Measurements from ENCODE around the gene CUX1. TPM values are rescaled to one million over a fixed set of nuclear protein-coding genes. Genes with fewer than 3 reads are reported as not detected.
"Not testable (repeated sequence)": the region's sequence is repeated elsewhere in the genome, so short reads cannot be mapped to it uniquely, and the experiment has no call there.

Gene CUX1
- total RNA-seq, 1 experiment from 2014 or later = 64.3 TPM

GRCh38 chr7:101987494-101987893 lies 170.1 kb downstream of the CUX1 start:
- peaks cover 10% of the 10 kb centered on the region for H3K9me3 Mint-ChIP-seq
- TF ChIP-seq ZNF219 (CRISPR knock-in tag; IDR thresholded peaks at IDR 0.05; ENCODE audit: borderline replicate concordance) = no peak
- no peak for TF ChIP-seq NR1H2 (CRISPR knock-in tag; IDR thresholded peaks at IDR 0.05)
- TF ChIP-seq CREB1 (CRISPR knock-in tag; IDR thresholded peaks at IDR 0.05) = no peak
- TF ChIP-seq, protein P1, sequence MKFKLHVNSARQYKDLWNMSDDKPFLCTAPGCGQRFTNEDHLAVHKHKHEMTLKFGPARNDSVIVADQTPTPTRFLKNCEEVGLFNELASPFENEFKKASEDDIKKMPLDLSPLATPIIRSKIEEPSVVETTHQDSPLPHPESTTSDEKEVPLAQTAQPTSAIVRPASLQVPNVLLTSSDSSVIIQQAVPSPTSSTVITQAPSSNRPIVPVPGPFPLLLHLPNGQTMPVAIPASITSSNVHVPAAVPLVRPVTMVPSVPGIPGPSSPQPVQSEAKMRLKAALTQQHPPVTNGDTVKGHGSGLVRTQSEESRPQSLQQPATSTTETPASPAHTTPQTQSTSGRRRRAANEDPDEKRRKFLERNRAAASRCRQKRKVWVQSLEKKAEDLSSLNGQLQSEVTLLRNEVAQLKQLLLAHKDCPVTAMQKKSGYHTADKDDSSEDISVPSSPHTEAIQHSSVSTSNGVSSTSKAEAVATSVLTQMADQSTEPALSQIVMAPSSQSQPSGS (CRISPR knock-in tag; IDR thresholded peaks at IDR 0.05; ENCODE audit: borderline replicate concordance, low read depth) = no peak
- TF ChIP-seq, protein P2, sequence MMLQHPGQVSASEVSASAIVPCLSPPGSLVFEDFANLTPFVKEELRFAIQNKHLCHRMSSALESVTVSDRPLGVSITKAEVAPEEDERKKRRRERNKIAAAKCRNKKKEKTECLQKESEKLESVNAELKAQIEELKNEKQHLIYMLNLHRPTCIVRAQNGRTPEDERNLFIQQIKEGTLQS (CRISPR knock-in tag; conservative IDR thresholded peaks at IDR 0.05) = no peak
- no peak for TF ChIP-seq JUN (CRISPR knock-in tag; IDR thresholded peaks at IDR 0.05)
- no peak for TF ChIP-seq ZNF121 (CRISPR knock-in tag; IDR thresholded peaks at IDR 0.05)

GRCh38 chr7:101988060-101988459 lies 170.6 kb downstream of the CUX1 start:
- H3K4me1 Mint-ChIP-seq = peaks cover 63% of the 10 kb centered on the region
- H3K27me3 Mint-ChIP-seq (ENCODE audit: low read depth); H3K9me3 Mint-ChIP-seq; CTCF ChIA-PET; H3K27ac Mint-ChIP-seq; ATAC-seq; H3K36me3 Mint-ChIP-seq; DNase-seq (ENCODE audit: low spot score); H3K4me3 Mint-ChIP-seq: not testable (repeated sequence)
- POLR2A ChIA-PET = interaction anchor here (0.6 kb wide), 2 partner anchors 11 to 15 kb away, joined by 3 to 5 read pairs; no protein-coding TSS in a partner anchor

More at GRCh38 chr7:101987494-101987893, 170.1 kb downstream of the CUX1 start:
- Mint-ChIP-seq H3K36me3 (peaks cover 11% of the 10 kb centered on the region), H3K4me3 (no peak overlapping the region), H3K4me1 (peaks cover 63% of the 10 kb centered on the region), H3K27me3 (ENCODE audit: low read depth) (no peaks in the 10 kb centered on the region), H3K27ac (peak overlapping the region; percentile 81)
- ChIA-PET CTCF (no interaction called here), POLR2A (interaction anchor here (1.2 kb wide), 1 partner anchor 169 kb away, joined by 3 read pairs; no protein-coding TSS in a partner anchor)
- ATAC-seq (no peak), DNase-seq (ENCODE audit: low spot score) (no peak)

- ChIA-PET CTCF (no interaction called here), POLR2A (interaction anchor here (0.6 kb wide), 2 partner anchors 10 to 15 kb away, joined by 3 to 5 read pairs; no protein-coding TSS in a partner anchor)
- Mint-ChIP-seq H3K27ac (peak overlapping the region; percentile 63; the same call in 1 of the 2 replicates), H3K4me3 (no peak overlapping the region), H3K36me3 (peaks cover 5% of the 10 kb centered on the region), H3K4me1 (peaks cover 62% of the 10 kb centered on the region), H3K27me3 (ENCODE audit: low read depth) (no peaks in the 10 kb centered on the region), H3K9me3 (peaks cover 2% of the 10 kb centered on the region)
- no peak for ATAC-seq
- no peak for DNase-seq (ENCODE audit: low spot score)
- TF ChIP-seq ZNF416 (CRISPR knock-in tag; IDR thresholded peaks at IDR 0.05) = no peak
- no peak for TF ChIP-seq ZSCAN18 (CRISPR knock-in tag; IDR thresholded peaks at IDR 0.05)
- TF ChIP-seq ZNF232 (CRISPR knock-in tag; IDR thresholded peaks at IDR 0.05) = no peak
- TF ChIP-seq KAT7 (CRISPR knock-in tag; IDR thresholded peaks at IDR 0.05; ENCODE audit: borderline replicate concordance) = no peak
- no peak for TF ChIP-seq FOXK1 (CRISPR knock-in tag; IDR thresholded peaks at IDR 0.05)
- no peak for TF ChIP-seq E2F5 (CRISPR knock-in tag; IDR thresholded peaks at IDR 0.05)
- no peak for TF ChIP-seq PRRX2 (CRISPR knock-in tag; IDR thresholded peaks at IDR 0.05)
- TF ChIP-seq JAZF1 (CRISPR knock-in tag; IDR thresholded peaks at IDR 0.05) = no peak
- TF ChIP-seq, protein P3, sequence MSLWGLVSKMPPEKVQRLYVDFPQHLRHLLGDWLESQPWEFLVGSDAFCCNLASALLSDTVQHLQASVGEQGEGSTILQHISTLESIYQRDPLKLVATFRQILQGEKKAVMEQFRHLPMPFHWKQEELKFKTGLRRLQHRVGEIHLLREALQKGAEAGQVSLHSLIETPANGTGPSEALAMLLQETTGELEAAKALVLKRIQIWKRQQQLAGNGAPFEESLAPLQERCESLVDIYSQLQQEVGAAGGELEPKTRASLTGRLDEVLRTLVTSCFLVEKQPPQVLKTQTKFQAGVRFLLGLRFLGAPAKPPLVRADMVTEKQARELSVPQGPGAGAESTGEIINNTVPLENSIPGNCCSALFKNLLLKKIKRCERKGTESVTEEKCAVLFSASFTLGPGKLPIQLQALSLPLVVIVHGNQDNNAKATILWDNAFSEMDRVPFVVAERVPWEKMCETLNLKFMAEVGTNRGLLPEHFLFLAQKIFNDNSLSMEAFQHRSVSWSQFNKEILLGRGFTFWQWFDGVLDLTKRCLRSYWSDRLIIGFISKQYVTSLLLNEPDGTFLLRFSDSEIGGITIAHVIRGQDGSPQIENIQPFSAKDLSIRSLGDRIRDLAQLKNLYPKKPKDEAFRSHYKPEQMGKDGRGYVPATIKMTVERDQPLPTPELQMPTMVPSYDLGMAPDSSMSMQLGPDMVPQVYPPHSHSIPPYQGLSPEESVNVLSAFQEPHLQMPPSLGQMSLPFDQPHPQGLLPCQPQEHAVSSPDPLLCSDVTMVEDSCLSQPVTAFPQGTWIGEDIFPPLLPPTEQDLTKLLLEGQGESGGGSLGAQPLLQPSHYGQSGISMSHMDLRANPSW (CRISPR knock-in tag; conservative IDR thresholded peaks at IDR 0.05; ENCODE audit: low read depth) = no peak
- TF ChIP-seq GRHL2 (CRISPR knock-in tag; IDR thresholded peaks at IDR 0.05; ENCODE audit: insufficient replicate concordance, severe bottlenecking) = no peak
- TF ChIP-seq, protein P4, sequence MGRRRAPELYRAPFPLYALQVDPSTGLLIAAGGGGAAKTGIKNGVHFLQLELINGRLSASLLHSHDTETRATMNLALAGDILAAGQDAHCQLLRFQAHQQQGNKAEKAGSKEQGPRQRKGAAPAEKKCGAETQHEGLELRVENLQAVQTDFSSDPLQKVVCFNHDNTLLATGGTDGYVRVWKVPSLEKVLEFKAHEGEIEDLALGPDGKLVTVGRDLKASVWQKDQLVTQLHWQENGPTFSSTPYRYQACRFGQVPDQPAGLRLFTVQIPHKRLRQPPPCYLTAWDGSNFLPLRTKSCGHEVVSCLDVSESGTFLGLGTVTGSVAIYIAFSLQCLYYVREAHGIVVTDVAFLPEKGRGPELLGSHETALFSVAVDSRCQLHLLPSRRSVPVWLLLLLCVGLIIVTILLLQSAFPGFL (CRISPR knock-in tag; IDR thresholded peaks at IDR 0.05; ENCODE audit: borderline replicate concordance) = no peak
- TF ChIP-seq NFYB (CRISPR knock-in tag; conservative IDR thresholded peaks at IDR 0.05; ENCODE audit: low read depth) = no peak
- TF ChIP-seq, protein P5, sequence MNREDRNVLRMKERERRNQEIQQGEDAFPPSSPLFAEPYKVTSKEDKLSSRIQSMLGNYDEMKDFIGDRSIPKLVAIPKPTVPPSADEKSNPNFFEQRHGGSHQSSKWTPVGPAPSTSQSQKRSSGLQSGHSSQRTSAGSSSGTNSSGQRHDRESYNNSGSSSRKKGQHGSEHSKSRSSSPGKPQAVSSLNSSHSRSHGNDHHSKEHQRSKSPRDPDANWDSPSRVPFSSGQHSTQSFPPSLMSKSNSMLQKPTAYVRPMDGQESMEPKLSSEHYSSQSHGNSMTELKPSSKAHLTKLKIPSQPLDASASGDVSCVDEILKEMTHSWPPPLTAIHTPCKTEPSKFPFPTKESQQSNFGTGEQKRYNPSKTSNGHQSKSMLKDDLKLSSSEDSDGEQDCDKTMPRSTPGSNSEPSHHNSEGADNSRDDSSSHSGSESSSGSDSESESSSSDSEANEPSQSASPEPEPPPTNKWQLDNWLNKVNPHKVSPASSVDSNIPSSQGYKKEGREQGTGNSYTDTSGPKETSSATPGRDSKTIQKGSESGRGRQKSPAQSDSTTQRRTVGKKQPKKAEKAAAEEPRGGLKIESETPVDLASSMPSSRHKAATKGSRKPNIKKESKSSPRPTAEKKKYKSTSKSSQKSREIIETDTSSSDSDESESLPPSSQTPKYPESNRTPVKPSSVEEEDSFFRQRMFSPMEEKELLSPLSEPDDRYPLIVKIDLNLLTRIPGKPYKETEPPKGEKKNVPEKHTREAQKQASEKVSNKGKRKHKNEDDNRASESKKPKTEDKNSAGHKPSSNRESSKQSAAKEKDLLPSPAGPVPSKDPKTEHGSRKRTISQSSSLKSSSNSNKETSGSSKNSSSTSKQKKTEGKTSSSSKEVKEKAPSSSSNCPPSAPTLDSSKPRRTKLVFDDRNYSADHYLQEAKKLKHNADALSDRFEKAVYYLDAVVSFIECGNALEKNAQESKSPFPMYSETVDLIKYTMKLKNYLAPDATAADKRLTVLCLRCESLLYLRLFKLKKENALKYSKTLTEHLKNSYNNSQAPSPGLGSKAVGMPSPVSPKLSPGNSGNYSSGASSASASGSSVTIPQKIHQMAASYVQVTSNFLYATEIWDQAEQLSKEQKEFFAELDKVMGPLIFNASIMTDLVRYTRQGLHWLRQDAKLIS (CRISPR knock-in tag; IDR thresholded peaks at IDR 0.05; ENCODE audit: borderline replicate concordance) = no peak
- no peak for TF ChIP-seq OVOL2 (CRISPR knock-in tag; IDR thresholded peaks at IDR 0.05; ENCODE audit: borderline replicate concordance)
These were observed 171.1 kb downstream of the CUX1 start for GRCh38 chr7:101988513-101988912.
